ENCODE measurements around the gene ABI3.

GRCh38 chr17:49197346-49197998, 13.0 kb upstream of the ABI3 start:
- TF ChIP-seq CTCF (IDR thresholded peaks at IDR 0.05; ENCODE audit: insufficient read depth, low read depth, low read length) = no peak
- TF ChIP-seq EZH2 (IDR thresholded peaks at IDR 0.05; ENCODE audit: insufficient read depth, low read length) = no peak
